Measurements from ENCODE around the gene ZEB2. TPM values are rescaled to one million over a fixed set of nuclear protein-coding genes. Genes with fewer than 3 reads are reported as not detected.
A peak's percentile ranks its signal among the peaks of the same experiment; 100 is the strongest.

The ZEB2 gene
- total and polyA plus RNA-seq, 5 donors, result 40.2 to 147 (median 135) TPM

DNA sequence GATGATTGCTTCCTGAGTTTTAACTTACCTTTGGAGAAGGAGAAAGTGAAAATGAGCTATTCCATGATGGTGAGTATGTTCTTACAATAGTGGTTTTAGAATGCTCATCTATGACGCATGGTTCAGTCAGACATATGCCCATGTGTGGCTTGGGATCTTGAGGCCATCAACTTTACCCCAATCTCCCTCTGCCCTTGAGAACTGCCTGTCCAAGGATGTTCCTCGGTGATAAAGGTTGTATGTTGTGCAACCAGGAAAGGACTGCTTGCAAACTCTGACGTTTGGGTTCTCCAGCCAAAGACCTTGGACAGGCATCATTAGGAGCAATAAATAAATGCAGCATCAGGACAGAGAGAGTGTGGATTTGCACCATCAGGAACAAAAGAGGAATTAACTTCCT, 165.0 kb downstream of the ZEB2 start:
- Histone ChIP-seq H3K9me3 (ENCODE audit: control insufficient read depth, low read length) (no peaks in the 10 kb centered on the region), H3K4me1 (ENCODE audit: control insufficient read depth, insufficient read depth, low read length) (peaks cover 5% of the 10 kb centered on the region), H3K27ac (ENCODE audit: low read length) (no peak overlapping the region), H3K27me3 (ENCODE audit: control insufficient read depth, insufficient read depth) (no peaks in the 10 kb centered on the region), H3K4me3 (ENCODE audit: low read length) (no peak overlapping the region)
- ATAC-seq (peak in 1 of 2 donors; percentile 8), DNase-seq (no peak)
- intact Hi-C loops (cut with DNase I), result no loop called here
- WGBS, result 61% methylated on average over 3 of the region's 3 CpGs

DNA sequence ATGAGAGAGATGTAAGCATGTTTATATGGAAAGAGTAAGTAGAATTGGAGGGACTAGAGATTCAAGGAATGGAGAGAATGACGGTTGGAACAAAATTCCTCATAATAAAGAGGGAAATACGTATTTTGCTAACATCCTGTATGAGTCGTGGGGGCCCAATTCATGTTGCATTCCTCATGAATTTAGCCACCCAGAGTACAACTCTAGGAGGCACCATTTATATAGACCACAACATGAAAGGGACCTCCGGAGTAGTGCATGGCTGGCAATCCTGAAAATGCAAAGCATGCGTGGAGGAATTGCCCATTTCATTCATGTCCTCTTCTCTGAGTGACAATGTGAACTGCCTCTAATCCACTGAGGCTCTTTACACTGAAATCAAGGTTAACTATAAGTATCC, 168.2 kb downstream of the ZEB2 start:
- WGBS, result 94% methylated on average over 5 of the region's 5 CpGs
- intact Hi-C loops (cut with DNase I), result no loop called here

DNA sequence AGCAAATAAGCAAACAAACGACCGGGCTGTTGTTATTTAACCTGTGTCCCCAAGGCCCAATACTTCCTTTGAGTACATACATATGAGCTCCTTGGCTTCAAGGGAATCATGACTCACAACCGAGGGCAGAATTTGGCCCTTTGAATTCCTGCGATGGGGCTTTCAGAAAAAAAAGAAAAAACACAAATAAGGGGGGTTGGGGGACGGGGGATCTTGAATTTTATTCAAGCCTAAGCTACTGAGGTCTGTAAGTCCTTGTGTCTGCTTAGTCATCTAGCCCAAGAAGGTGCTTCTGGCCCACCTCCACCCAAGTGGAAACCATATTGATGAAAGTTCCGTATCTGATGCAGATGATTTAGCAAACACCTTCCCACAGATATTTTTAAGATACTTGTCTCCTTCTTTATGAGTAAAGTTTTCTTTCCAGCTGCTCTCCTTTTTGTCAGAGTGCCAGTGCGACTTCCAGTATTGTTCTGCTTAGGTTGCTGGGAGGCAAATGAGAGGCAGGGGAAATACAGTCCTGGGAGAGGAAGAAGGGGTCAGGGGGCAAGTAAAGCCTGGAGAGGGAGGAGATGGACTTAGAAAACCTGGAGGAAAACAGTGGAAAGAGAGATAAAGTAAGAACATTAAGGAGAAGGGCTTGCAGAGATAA, 169.6 kb downstream of the ZEB2 start:
- WGBS, result 45% methylated on average over 7 of the region's 7 CpGs
- peak overlapping the region; percentile 52 for H3K27ac ChIP-seq (ENCODE audit: low read length)
- no peaks in the 10 kb centered on the region for H3K9me3 ChIP-seq (ENCODE audit: control insufficient read depth, low read length)
- H3K4me3 ChIP-seq (ENCODE audit: low read length), result no peak overlapping the region
- DNase-seq (no peak), ATAC-seq (peak; percentile 60 to 79)
- intact Hi-C loops (cut with DNase I), result no loop called here
- H3K4me1 ChIP-seq (ENCODE audit: control insufficient read depth, insufficient read depth, low read length), result peaks cover 7% of the 10 kb centered on the region
- H3K27me3 ChIP-seq (ENCODE audit: control insufficient read depth, insufficient read depth), result no peaks in the 10 kb centered on the region

More for the DNA sequence above, 168.2 kb downstream of the ZEB2 start:
- Histone ChIP-seq H3K27ac (ENCODE audit: low read length) (no peak overlapping the region), H3K4me1 (ENCODE audit: control insufficient read depth, insufficient read depth, low read length) (peaks cover 7% of the 10 kb centered on the region), H3K4me3 (ENCODE audit: low read length) (no peak overlapping the region), H3K27me3 (ENCODE audit: control insufficient read depth, insufficient read depth) (no peaks in the 10 kb centered on the region), H3K9me3 (ENCODE audit: control insufficient read depth, low read length) (no peaks in the 10 kb centered on the region)
- DNase-seq (no peak), ATAC-seq (no peak)

DNA sequence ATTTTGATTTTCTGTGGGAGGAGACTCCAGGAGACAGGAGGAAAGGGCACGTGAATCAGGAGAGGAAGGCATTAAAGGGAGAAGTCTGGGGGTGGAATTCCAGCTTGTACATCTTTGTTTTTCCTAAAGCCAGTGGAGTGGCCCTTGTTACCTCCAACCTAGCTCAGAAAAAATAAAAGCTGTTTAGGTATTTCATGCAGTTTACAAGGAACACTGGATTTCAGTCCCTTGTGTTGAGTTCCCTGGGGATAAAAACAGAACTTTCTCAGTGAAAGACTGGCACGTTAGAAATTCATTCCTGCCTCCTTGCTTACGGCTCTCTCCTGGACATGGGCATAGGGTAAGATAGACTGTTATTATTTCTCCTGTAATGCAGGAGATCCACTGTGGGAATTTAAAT, 170.2 kb downstream of the ZEB2 start:
- Histone ChIP-seq H3K4me1 (ENCODE audit: control insufficient read depth, insufficient read depth, low read length) (peaks cover 4% of the 10 kb centered on the region), H3K4me3 (ENCODE audit: low read length) (no peak overlapping the region), H3K27me3 (ENCODE audit: control insufficient read depth, insufficient read depth) (no peaks in the 10 kb centered on the region), H3K9me3 (ENCODE audit: control insufficient read depth, low read length) (no peaks in the 10 kb centered on the region), H3K27ac (ENCODE audit: low read length) (peak overlapping the region; percentile 68)
- 31% methylated on average over 3 of the region's 3 CpGs for WGBS
- ATAC-seq (no peak), DNase-seq (no peak)
- intact Hi-C loops (cut with DNase I), result no loop called here

DNA sequence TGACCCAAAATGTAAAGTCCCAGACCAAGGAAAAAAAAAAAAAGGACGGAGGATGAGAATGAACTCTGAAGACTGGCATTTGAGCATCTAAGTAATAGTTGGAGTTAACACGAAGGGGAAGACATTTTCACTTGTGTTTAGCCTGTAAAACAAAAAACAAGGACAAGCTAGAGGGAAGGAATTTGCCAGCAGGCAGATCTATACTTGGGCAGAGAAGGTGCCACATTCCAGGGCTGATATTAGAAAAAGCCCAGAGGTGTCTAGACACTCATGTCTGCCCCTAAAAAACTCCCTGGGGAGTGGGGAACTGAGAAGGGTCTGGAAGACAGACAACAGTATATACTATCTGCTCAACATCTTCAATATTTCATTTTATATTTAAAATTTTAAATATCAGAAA, 171.1 kb downstream of the ZEB2 start:
- ATAC-seq (peak; percentile 38 to 55), DNase-seq (no peak)
- intact Hi-C loops (cut with DNase I), result no loop called here
- H3K27me3 ChIP-seq (ENCODE audit: control insufficient read depth, insufficient read depth), result no peaks in the 10 kb centered on the region
- no peak overlapping the region for H3K27ac ChIP-seq (ENCODE audit: low read length)
- no peak overlapping the region for H3K4me3 ChIP-seq (ENCODE audit: low read length)
- no peaks in the 10 kb centered on the region for H3K9me3 ChIP-seq (ENCODE audit: control insufficient read depth, low read length)
- H3K4me1 ChIP-seq (ENCODE audit: control insufficient read depth, insufficient read depth, low read length), result peaks cover 4% of the 10 kb centered on the region
- 56% methylated on average over 2 of the region's 2 CpGs for WGBS

DNA sequence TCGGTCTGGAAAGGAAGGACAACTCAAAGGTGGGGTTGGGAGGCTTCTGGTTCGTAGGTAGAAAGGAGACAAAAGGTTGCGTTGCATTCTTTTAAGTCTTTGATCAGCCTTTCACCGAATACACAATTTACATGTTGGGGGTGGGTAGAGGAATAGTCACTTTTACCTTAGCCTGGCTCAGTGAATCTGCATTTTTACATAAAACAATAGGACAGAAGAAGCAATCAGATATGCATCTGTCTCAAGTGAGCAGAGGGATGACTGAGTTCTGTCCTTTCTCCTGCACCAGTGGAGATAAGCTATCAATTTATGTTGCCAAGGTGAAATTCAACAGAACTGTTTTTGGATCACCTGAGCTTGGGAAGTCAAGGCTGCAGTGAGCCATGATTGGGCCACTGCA, 173.7 kb downstream of the ZEB2 start:
- DNase-seq, result no peak
- 94% methylated on average over 4 of the region's 4 CpGs for WGBS
- intact Hi-C loops (cut with DNase I), result no loop called here
- H3K9me3 ChIP-seq (ENCODE audit: control insufficient read depth, low read length), result no peaks in the 10 kb centered on the region
- no peak overlapping the region for H3K27ac ChIP-seq (ENCODE audit: low read length)
- H3K4me1 ChIP-seq (ENCODE audit: control insufficient read depth, insufficient read depth, low read length), result peaks cover 4% of the 10 kb centered on the region
- no peak for ATAC-seq
- H3K27me3 ChIP-seq (ENCODE audit: control insufficient read depth, insufficient read depth), result no peaks in the 10 kb centered on the region
- no peak overlapping the region for H3K4me3 ChIP-seq (ENCODE audit: low read length)

DNA sequence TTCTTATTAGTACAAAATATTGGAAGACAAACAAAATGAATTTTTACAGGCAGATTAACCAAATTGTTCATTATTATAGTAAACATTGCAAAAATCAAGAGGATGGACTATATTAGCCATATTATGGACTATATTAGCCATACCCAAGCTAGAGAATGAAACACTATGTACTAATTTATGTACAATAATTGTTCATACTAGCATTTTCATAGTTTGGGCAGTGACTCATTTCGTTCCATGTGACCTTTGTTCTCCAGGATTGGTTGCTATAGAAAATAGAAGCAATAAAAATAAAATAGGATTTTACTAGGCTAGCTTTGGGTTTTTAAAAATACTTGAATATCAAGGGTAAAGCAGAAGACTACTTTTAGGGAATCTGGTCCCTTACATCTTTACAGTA, 176.8 kb downstream of the ZEB2 start:
- Histone ChIP-seq H3K4me3 (ENCODE audit: low read length) (no peak overlapping the region), H3K9me3 (ENCODE audit: control insufficient read depth, low read length) (no peaks in the 10 kb centered on the region), H3K27me3 (ENCODE audit: control insufficient read depth, insufficient read depth) (no peaks in the 10 kb centered on the region), H3K4me1 (ENCODE audit: control insufficient read depth, insufficient read depth, low read length) (no peaks in the 10 kb centered on the region), H3K27ac (ENCODE audit: low read length) (no peak overlapping the region)
- DNase-seq, result no peak
- no peak for ATAC-seq
- 87% methylated on average over 1 of the region's 1 CpG for WGBS
- intact Hi-C loops (cut with DNase I), result no loop called here

DNA sequence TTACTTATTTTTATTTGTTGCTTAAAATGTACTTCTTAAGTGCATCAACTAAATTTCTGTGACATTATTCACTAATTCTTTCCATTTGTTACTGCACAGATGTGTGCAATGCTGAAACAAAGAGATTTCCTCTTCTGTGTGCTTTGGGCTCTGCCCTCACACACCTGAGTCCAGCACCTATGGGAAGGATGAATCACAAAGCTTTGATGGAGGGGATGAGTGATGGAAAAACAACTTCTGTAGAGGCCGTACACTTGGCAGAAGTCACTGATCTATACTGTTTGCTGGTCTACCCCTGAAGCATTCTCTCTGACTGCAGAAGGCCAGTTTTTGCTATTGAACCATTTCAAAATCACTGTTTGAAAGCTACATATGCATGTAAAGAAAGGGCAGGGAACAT, 178.4 kb downstream of the ZEB2 start:
- Histone ChIP-seq H3K27me3 (ENCODE audit: control insufficient read depth, insufficient read depth) (no peaks in the 10 kb centered on the region), H3K27ac (ENCODE audit: low read length) (no peak overlapping the region), H3K4me3 (ENCODE audit: low read length) (no peak overlapping the region), H3K4me1 (ENCODE audit: control insufficient read depth, insufficient read depth, low read length) (no peaks in the 10 kb centered on the region), H3K9me3 (ENCODE audit: control insufficient read depth, low read length) (no peaks in the 10 kb centered on the region)
- ATAC-seq (no peak), DNase-seq (no peak)
- intact Hi-C loops (cut with DNase I), result no loop called here
- 88% methylated on average over 1 of the region's 1 CpG for WGBS

DNA sequence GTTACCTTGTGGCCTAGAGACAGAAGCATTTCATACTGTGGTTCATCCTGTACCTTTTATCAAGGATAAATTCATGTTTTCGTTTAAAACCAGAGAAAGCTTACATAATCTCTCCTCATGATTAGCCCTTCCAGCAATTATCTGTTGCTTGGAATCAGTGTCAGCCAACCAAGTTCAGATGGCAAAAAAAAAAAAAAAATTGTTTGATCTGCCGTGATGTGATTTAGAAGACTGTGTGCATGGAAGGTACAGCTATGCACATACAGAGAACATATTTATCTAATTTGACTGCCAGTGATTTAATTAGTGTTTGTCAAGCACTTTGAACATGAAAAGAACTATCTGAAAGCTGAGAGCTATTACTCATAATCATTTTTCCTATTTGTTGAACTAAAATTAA, 180.9 kb downstream of the ZEB2 start:
- H3K27ac ChIP-seq (ENCODE audit: low read length), result no peak overlapping the region
- intact Hi-C loops (cut with DNase I), result loop anchor here in 2 of 4 donors (10.0 kb wide), 2 partner anchors 46 to 176 kb away; no protein-coding TSS in a partner anchor
- H3K4me1 ChIP-seq (ENCODE audit: control insufficient read depth, insufficient read depth, low read length), result no peaks in the 10 kb centered on the region
- no peak overlapping the region for H3K4me3 ChIP-seq (ENCODE audit: low read length)
- ATAC-seq (no peak), DNase-seq (no peak)
- 69% methylated on average over 2 of the region's 2 CpGs for WGBS
- H3K27me3 ChIP-seq (ENCODE audit: control insufficient read depth, insufficient read depth), result no peaks in the 10 kb centered on the region
- H3K9me3 ChIP-seq (ENCODE audit: control insufficient read depth, low read length), result no peaks in the 10 kb centered on the region

DNA sequence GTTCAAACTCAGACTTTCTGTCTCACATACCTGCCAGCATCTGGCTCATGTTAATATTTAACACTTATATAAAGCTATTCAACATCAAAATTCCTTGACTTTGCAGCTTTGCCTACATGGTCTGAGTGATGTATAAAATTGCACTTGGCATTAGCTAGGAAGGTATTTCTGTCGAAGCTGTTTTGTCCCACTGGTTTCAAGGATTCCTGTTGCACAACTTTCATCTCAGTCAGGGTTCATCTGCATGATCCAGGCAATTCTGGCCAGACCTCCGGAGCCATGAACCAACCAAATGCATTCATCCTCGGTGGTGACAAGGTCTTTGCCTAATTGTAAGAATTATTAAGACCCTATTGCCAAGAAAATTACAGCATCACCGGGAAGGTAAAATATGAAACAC, 185.4 kb downstream of the ZEB2 start:
- intact Hi-C loops (cut with DNase I), result loop anchor here in 3 of 4 donors (5.0 to 10.0 kb wide), 4 partner anchors 50 to 188 kb away; partner anchors contain the start of gene ZEB2 (in 1 of the 3)
- Histone ChIP-seq H3K4me3 (ENCODE audit: low read length) (no peak overlapping the region), H3K4me1 (ENCODE audit: control insufficient read depth, insufficient read depth, low read length) (no peaks in the 10 kb centered on the region), H3K27ac (ENCODE audit: low read length) (no peak overlapping the region), H3K27me3 (ENCODE audit: control insufficient read depth, insufficient read depth) (no peaks in the 10 kb centered on the region), H3K9me3 (ENCODE audit: control insufficient read depth, low read length) (no peaks in the 10 kb centered on the region)
- WGBS, result 84% methylated on average over 4 of the region's 4 CpGs
- no peak for ATAC-seq
- no peak for DNase-seq

Measured in right cardiac atrium (tissue), 5 donors.